Measurements from ENCODE around the gene RPE.

- TF ChIP-seq EP300 (conservative IDR thresholded peaks at IDR 0.05; ENCODE audit: poor library complexity, severe bottlenecking): no peak
- TF ChIP-seq RAD21 (conservative IDR thresholded peaks at IDR 0.05): no peak
- TF ChIP-seq SMC3 (conservative IDR thresholded peaks at IDR 0.05; ENCODE audit: poor library complexity): no peak
- no peak for TF ChIP-seq CTCF (IDR thresholded peaks at IDR 0.05; ENCODE audit: poor library complexity, severe bottlenecking)
- no peak for TF ChIP-seq EZH2 (IDR thresholded peaks at IDR 0.05; ENCODE audit: borderline replicate concordance, insufficient read depth, low read length, poor library complexity, severe bottlenecking)
- no peak for TF ChIP-seq POLR2AphosphoS5 (IDR thresholded peaks at IDR 0.05)
- TF ChIP-seq, protein P1, sequence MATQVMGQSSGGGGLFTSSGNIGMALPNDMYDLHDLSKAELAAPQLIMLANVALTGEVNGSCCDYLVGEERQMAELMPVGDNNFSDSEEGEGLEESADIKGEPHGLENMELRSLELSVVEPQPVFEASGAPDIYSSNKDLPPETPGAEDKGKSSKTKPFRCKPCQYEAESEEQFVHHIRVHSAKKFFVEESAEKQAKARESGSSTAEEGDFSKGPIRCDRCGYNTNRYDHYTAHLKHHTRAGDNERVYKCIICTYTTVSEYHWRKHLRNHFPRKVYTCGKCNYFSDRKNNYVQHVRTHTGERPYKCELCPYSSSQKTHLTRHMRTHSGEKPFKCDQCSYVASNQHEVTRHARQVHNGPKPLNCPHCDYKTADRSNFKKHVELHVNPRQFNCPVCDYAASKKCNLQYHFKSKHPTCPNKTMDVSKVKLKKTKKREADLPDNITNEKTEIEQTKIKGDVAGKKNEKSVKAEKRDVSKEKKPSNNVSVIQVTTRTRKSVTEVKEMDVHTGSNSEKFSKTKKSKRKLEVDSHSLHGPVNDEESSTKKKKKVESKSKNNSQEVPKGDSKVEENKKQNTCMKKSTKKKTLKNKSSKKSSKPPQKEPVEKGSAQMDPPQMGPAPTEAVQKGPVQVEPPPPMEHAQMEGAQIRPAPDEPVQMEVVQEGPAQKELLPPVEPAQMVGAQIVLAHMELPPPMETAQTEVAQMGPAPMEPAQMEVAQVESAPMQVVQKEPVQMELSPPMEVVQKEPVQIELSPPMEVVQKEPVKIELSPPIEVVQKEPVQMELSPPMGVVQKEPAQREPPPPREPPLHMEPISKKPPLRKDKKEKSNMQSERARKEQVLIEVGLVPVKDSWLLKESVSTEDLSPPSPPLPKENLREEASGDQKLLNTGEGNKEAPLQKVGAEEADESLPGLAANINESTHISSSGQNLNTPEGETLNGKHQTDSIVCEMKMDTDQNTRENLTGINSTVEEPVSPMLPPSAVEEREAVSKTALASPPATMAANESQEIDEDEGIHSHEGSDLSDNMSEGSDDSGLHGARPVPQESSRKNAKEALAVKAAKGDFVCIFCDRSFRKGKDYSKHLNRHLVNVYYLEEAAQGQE (IDR thresholded peaks at IDR 0.05; ENCODE audit: borderline replicate concordance): no peak
- TF ChIP-seq MXI1 (conservative IDR thresholded peaks at IDR 0.05; ENCODE audit: poor library complexity, severe bottlenecking): no peak
- TF ChIP-seq TAF1 (IDR thresholded peaks at IDR 0.05; ENCODE audit: low read depth): no peak
Observed at GRCh38 chr2:210034087-210034683, 31.7 kb downstream of the RPE start.
